Neural cell (in vitro differentiated cells): ENCODE data around the gene PARP16. TPM values are rescaled to one million over a fixed set of nuclear protein-coding genes. Genes with fewer than 3 reads are reported as not detected.

Source experiments
- H2AFZ ChIP-seq: fragments of 200-600, 300-800 bp; sonication (generic), shearing (Covaris generic); 2 replicates; pipeline ENCODE4 v1.6.0; 2014; ENCODE audit warnings: low read depth, mild to moderate bottlenecking, antibody characterized with exemption, low read length, moderate library complexity
- H3F3A ChIP-seq: fragments of 200-600 bp; shearing (Covaris generic); 2 replicates; pipeline ENCODE4 v1.6.1; 2016; ENCODE audit warnings: mild to moderate bottlenecking, moderate library complexity, mixed read lengths, antibody characterized with exemption, low read length; ENCODE audit not compliant: insufficient read depth, poor library complexity, severe bottlenecking
- H3K27ac ChIP-seq: fragments of 200-600, 300-800 bp; sonication (generic), shearing (Covaris generic); 2 replicates; pipeline ENCODE4 v1.5.1; 2014; ENCODE audit warnings: mild to moderate bottlenecking, low read length, moderate library complexity
- H3K27me3 ChIP-seq: fragments of 300-800, 200-600 bp; sonication (generic), shearing (Covaris generic); 2 replicates; pipeline ENCODE4 v1.6.0; 2014; ENCODE audit warnings: mild to moderate bottlenecking, low read depth, low read length, moderate library complexity; ENCODE audit not compliant: insufficient read depth
- H3K36me3 ChIP-seq: fragments of 300-800, 200-600 bp; sonication (generic), shearing (Covaris generic); 2 replicates; pipeline ENCODE4 v1.5.1; 2014; ENCODE audit warnings: mild to moderate bottlenecking, antibody characterized with exemption, low read length, moderate library complexity; ENCODE audit not compliant: insufficient read depth
- H3K4me2 ChIP-seq: fragments of 300-800, 200-600 bp; sonication (generic), shearing (Covaris generic); 2 replicates; pipeline ENCODE4 v1.6.0; 2014; ENCODE audit warnings: mild to moderate bottlenecking, low read length
- H3K4me3 ChIP-seq: fragments of 300-800, 200-600 bp; sonication (generic), shearing (Covaris generic); 2 replicates; pipeline ENCODE4 v1.5.1; 2014; ENCODE audit warnings: mild to moderate bottlenecking, low read length, moderate library complexity
- H3K79me2 ChIP-seq: fragments of 200-600 bp; shearing (Covaris generic); replicated peaks from 2 replicates; pipeline ENCODE4 v1.6.0; 2014; ENCODE audit warnings: mild to moderate bottlenecking, low read length, moderate library complexity; ENCODE audit not compliant: insufficient read depth
- H3K9ac ChIP-seq: fragments of 300-800, 200-600 bp; sonication (generic), shearing (Covaris generic); 2 replicates; pipeline ENCODE4 v1.6.1; 2016; ENCODE audit warnings: mild to moderate bottlenecking, low read length, mixed read lengths
- H3K9me2 ChIP-seq: fragments of 200-600 bp; shearing (Covaris generic); 2 replicates; pipeline ENCODE4 v1.6.1; 2016; ENCODE audit warnings: mild to moderate bottlenecking, low read length, mixed read lengths; ENCODE audit not compliant: insufficient read depth
- H3K9me3 ChIP-seq: fragments of 200-600, 300-800 bp; sonication (generic), shearing (Covaris generic); 2 replicates; pipeline ENCODE4 v1.6.1; 2016; ENCODE audit warnings: mild to moderate bottlenecking, mixed run types, low read length, moderate library complexity, mixed read lengths
- H4K20me1 ChIP-seq: fragments of 200-600 bp; shearing (Covaris generic); 2 replicates; pipeline ENCODE4 v1.6.1; 2016; ENCODE audit warnings: mild to moderate bottlenecking, mixed run types; ENCODE audit not compliant: insufficient read depth
- CTCF ChIP-seq: fragments of 450-650 bp; IDR thresholded peaks from 2 replicates; pipeline ENCODE4 v1.5.1; 2014; ENCODE audit warnings: antibody characterized with exemption, mild to moderate bottlenecking, moderate library complexity; ENCODE audit not compliant: poor library complexity, severe bottlenecking
- EP300 ChIP-seq: fragments of 450-650 bp; conservative IDR thresholded peaks from 2 replicates; pipeline ENCODE4 v1.6.1; 2014; ENCODE audit warnings: antibody characterized with exemption, mild to moderate bottlenecking, moderate library complexity; ENCODE audit not compliant: poor library complexity, severe bottlenecking
- EZH2 ChIP-seq: fragments of 200-600, 300-800 bp; shearing (Covaris generic), sonication (generic); IDR thresholded peaks from 2 replicates; pipeline ENCODE4 v1.6.1; 2014; ENCODE audit warnings: antibody characterized with exemption, low read length, borderline replicate concordance, mild to moderate bottlenecking; ENCODE audit not compliant: insufficient read depth, poor library complexity, severe bottlenecking
- MXI1 ChIP-seq: fragments of 450-650 bp; conservative IDR thresholded peaks from 2 replicates; pipeline ENCODE4 v1.6.1; 2014; ENCODE audit warnings: antibody characterized with exemption, mild to moderate bottlenecking; ENCODE audit not compliant: poor library complexity, severe bottlenecking
- POLR2AphosphoS5 ChIP-seq: IDR thresholded peaks from 2 replicates; pipeline ENCODE4 v1.6.1; 2012
- RAD21 ChIP-seq: fragments of 450-650 bp; conservative IDR thresholded peaks from 2 replicates; pipeline ENCODE4 v1.6.1; 2014; ENCODE audit warnings: antibody characterized with exemption, mild to moderate bottlenecking, moderate library complexity
- REST ChIP-seq: IDR thresholded peaks from 2 replicates; pipeline ENCODE4 v1.6.1; 2012; ENCODE audit warnings: borderline replicate concordance
- SMC3 ChIP-seq: fragments of 450-650 bp; conservative IDR thresholded peaks from 2 replicates; pipeline ENCODE4 v1.6.1; 2014; ENCODE audit warnings: antibody characterized with exemption, mild to moderate bottlenecking, moderate library complexity; ENCODE audit not compliant: poor library complexity
- TAF1 ChIP-seq: IDR thresholded peaks from 2 replicates; pipeline ENCODE4 v1.6.1; 2012; ENCODE audit warnings: low read depth
- polyA plus RNA-seq: library from polyadenylated mRNA; depleted of rRNA; stranded (reverse); fragments of >200 nt; gene quantifications from 2 replicates; pipeline ENCODE4 v1.2.3, GENCODE V29; 2014

The PARP16 gene
- polyA plus RNA-seq, 1 donor from 2014 or later: 17.0 TPM

GRCh38 chr15:65221697-65222096, 65.0 kb downstream of the PARP16 start:
- Histone ChIP-seq H3F3A (no peaks in the 10 kb centered on the region), H3K79me2 (no peaks in the 10 kb centered on the region), H3K9me3 (no peaks in the 10 kb centered on the region), H3K9ac (no peak overlapping the region), H4K20me1 (no peaks in the 10 kb centered on the region), H3K27ac (no peak overlapping the region), H3K27me3 (no peaks in the 10 kb centered on the region), H3K36me3 (no peaks in the 10 kb centered on the region), H2AFZ (no peak overlapping the region), H3K9me2 (no peaks in the 10 kb centered on the region), H3K4me3 (no peak overlapping the region), H3K4me2 (no peak overlapping the region)
- TF ChIP-seq CTCF (no peak), POLR2AphosphoS5 (no peak), SMC3 (no peak), EZH2 (no peak), RAD21 (no peak), REST (no peak)

DNA sequence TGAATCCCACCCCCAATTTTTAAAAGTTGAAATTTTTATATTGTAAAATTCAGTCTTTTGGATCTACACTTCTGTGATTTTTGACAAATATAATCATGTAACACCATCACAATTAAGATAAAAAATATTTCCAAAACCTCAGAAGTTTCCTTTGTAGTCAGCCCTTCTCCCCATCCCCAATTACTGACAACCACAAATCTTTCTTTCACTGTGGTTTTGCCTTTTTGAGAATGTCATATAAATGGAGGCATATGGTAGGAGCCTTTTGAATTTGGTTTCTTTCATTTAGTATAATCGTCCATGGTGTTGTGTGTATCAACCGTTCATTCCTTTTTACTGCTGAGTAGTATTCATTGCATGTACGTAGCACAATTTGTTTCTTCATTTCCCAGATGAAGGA, 67.5 kb downstream of the PARP16 start:
- no peak for TF ChIP-seq EP300
- no peak for TF ChIP-seq EZH2
- no peak for TF ChIP-seq SMC3
- TF ChIP-seq REST: no peak
- TF ChIP-seq POLR2AphosphoS5: no peak
- TF ChIP-seq CTCF: no peak
- no peak for TF ChIP-seq RAD21
- TF ChIP-seq MXI1: no peak
- no peak for TF ChIP-seq TAF1
- Histone ChIP-seq H3K9me2 (no peaks in the 10 kb centered on the region), H3K27me3 (no peaks in the 10 kb centered on the region), H3F3A (no peaks in the 10 kb centered on the region), H3K27ac (no peak overlapping the region), H3K9me3 (no peaks in the 10 kb centered on the region), H3K79me2 (no peaks in the 10 kb centered on the region), H4K20me1 (no peaks in the 10 kb centered on the region), H3K36me3 (no peaks in the 10 kb centered on the region), H3K9ac (no peak overlapping the region), H2AFZ (no peak overlapping the region), H3K4me2 (no peak overlapping the region), H3K4me3 (no peak overlapping the region)
